CD14-positive monocyte (primary cell): ENCODE measurements around the gene HTR1A. TPM values are rescaled to one million over a fixed set of nuclear protein-coding genes. Genes with fewer than 3 reads are reported as not detected.

Experiments
- DNase-seq, 3 donors: peaks; one replicate each; pipeline ENCODE4 v3.0.0-alpha.2; 2011 to 2022
- H2AFZ ChIP-seq: 2 replicates; pipeline ENCODE4 v1.6.0; 2012; ENCODE audit warnings: mild to moderate bottlenecking, low read depth, low read length, inconsistent platforms; ENCODE audit not compliant: insufficient read depth, poor library complexity, severe bottlenecking
- H3K27ac ChIP-seq, 2 donors: 1 replicate in 1 of 2; 2 replicates in 1 of 2; pipeline ENCODE4 v1.5.1; 2012 to 2013; ENCODE audit warnings: low read length in 2 of 2, control low read depth in 1 of 2, inconsistent platforms in 1 of 2, low read depth in 1 of 2, mild to moderate bottlenecking in 1 of 2
- H3K27me3 ChIP-seq, 2 donors: one replicate each; pipeline versions ENCODE4 v1.6.0 to v1.6.1; 2011 to 2013; ENCODE audit warnings: low read length in 2 of 2; ENCODE audit not compliant: control insufficient read depth in 2 of 2, insufficient read depth in 2 of 2
- H3K36me3 ChIP-seq, 2 donors: replicated peaks in 1 of 2; 1 replicate in 1 of 2; 2 replicates in 1 of 2; pipeline versions ENCODE4 v1.5.1 to v1.6.1; 2012 to 2013; ENCODE audit warnings: low read length in 2 of 2, control low read depth in 1 of 2, inconsistent platforms in 1 of 2, mild to moderate bottlenecking in 1 of 2; ENCODE audit not compliant: insufficient read depth in 2 of 2, control insufficient read depth in 1 of 2
- H3K4me1 ChIP-seq, 2 donors: 1 replicate in 1 of 2; 2 replicates in 1 of 2; pipeline versions ENCODE4 v1.5.1 to v1.6.1; 2012 to 2013; ENCODE audit warnings: low read length in 2 of 2, control low read depth in 1 of 2, inconsistent platforms in 1 of 2, mild to moderate bottlenecking in 1 of 2, moderate library complexity in 1 of 2; ENCODE audit not compliant: insufficient read depth in 2 of 2, control insufficient read depth in 1 of 2
- H3K4me2 ChIP-seq: replicated peaks from 2 replicates; pipeline ENCODE3; 2012; ENCODE audit warnings: low read length, moderate library complexity, mild to moderate bottlenecking; ENCODE audit not compliant: poor library complexity, severe bottlenecking; ENCODE audit errors: extremely low read depth
- H3K4me3 ChIP-seq, 3 experiments: fragments of 200-600 bp in 1 of 3; sonication (generic) in 1 of 3; replicated peaks in 1 of 3; 1 replicate in 2 of 3; 2 replicates in 1 of 3; pipeline ENCODE4 v1.5.1; 2011 to 2013; ENCODE audit warnings: low read length in 3 of 3, mild to moderate bottlenecking in 3 of 3, control low read depth in 2 of 3, low read depth in 2 of 3, inconsistent platforms in 1 of 3, moderate library complexity in 1 of 3
- H3K79me2 ChIP-seq: 2 replicates; pipeline ENCODE4 v1.6.0; 2012; ENCODE audit warnings: mild to moderate bottlenecking, control low read depth, inconsistent platforms, low read length, moderate library complexity; ENCODE audit not compliant: insufficient read depth
- H3K9ac ChIP-seq: 2 replicates; pipeline ENCODE4 v1.6.0; 2017; ENCODE audit warnings: low read length, mild to moderate bottlenecking; ENCODE audit not compliant: insufficient read depth, poor library complexity, severe bottlenecking
- H3K9me3 ChIP-seq, 2 donors: replicated peaks in 1 of 2; 1 replicate in 1 of 2; 2 replicates in 1 of 2; pipeline versions ENCODE4 v1.5.1 to v1.6.1; 2012 to 2013; ENCODE audit warnings: low read length in 2 of 2, control low read depth in 1 of 2; ENCODE audit not compliant: control insufficient read depth in 1 of 2, insufficient read depth in 1 of 2
- H4K20me1 ChIP-seq: 2 replicates; pipeline ENCODE4 v1.6.0; 2012; ENCODE audit warnings: mild to moderate bottlenecking, low read length, control low read depth, moderate library complexity; ENCODE audit not compliant: insufficient read depth
- H3K27ac Mint-ChIP-seq, 7 donors: one replicate each; pipeline ENCODE4 v1.8.0; 2020; ENCODE audit warnings: mild to moderate bottlenecking in 7 of 7, mixed read lengths in 7 of 7, moderate library complexity in 6 of 7, inconsistent platforms in 2 of 7
- H3K27me3 Mint-ChIP-seq, 3 donors: one replicate each; pipeline ENCODE4 v1.8.0; 2021 to 2022; ENCODE audit warnings: low read depth in 3 of 3, mild to moderate bottlenecking in 3 of 3, mixed read lengths in 3 of 3, moderate library complexity in 3 of 3, inconsistent platforms in 1 of 3
- H3K36me3 Mint-ChIP-seq, 2 donors: one replicate each; pipeline ENCODE4 v1.8.0; 2020; ENCODE audit warnings: mixed read lengths in 2 of 2, inconsistent platforms in 1 of 2, mild to moderate bottlenecking in 1 of 2
- H3K4me1 Mint-ChIP-seq: one replicate; pipeline ENCODE4 v1.8.0; 2020; ENCODE audit warnings: mild to moderate bottlenecking, mixed read lengths
- H3K4me3 Mint-ChIP-seq, 2 donors: one replicate each; pipeline ENCODE4 v1.8.0; 2020; ENCODE audit warnings: mild to moderate bottlenecking in 2 of 2, mixed read lengths in 2 of 2, moderate library complexity in 1 of 2
- H3K9me3 Mint-ChIP-seq, 7 donors: one replicate each; pipeline ENCODE4 v1.8.0; 2020 to 2022; ENCODE audit warnings: mixed read lengths in 7 of 7, mild to moderate bottlenecking in 6 of 7, moderate library complexity in 6 of 7, inconsistent platforms in 2 of 7
- CTCF ChIP-seq: fragments of 200-600 bp; IDR thresholded peaks from one replicate; pipeline ENCODE4 v1.8.0; 2022; ENCODE audit warnings: antibody characterized with exemption, mild to moderate bottlenecking
- intact Hi-C, 2 donors: fragments of 100-400 bp; cut with micrococcal nuclease; formaldehyde crosslinking; loops; one replicate each; pipeline versions ENCODE4 v1.15.0 to v1.15.1; 2023
- polyA plus RNA-seq, 3 donors: library from polyadenylated mRNA; depleted of rRNA in 1 of 3; unstranded in 2 of 3; stranded (reverse) in 1 of 3; fragments of 300-500 nt in 2 of 3; fragments of >200 nt in 1 of 3; fragmentation: Illumina TruSeq in 2 of 3; gene quantifications; 1 replicate in 2 of 3; 2 replicates in 1 of 3; pipeline ENCODE4 v1.2.3, GENCODE V29; 2012 to 2021

The HTR1A gene
- polyA plus RNA-seq, 3 donors, result not detected

- no peak overlapping the region for H3K4me3 ChIP-seq
- intact Hi-C loops, result no loop called here
- no peak for DNase-seq
- no peak overlapping the region for H3K4me2 ChIP-seq
- no peak overlapping the region for H3K27ac Mint-ChIP-seq
- TF ChIP-seq CTCF, result no peak
- H3K4me1 ChIP-seq, result no peaks in the 10 kb centered on the region
- H3K36me3 Mint-ChIP-seq, result no peaks in the 10 kb centered on the region
- H3K9me3 ChIP-seq, result no peaks in the 10 kb centered on the region
- H3K79me2 ChIP-seq, result no peaks in the 10 kb centered on the region
- no peaks in the 10 kb centered on the region for H3K27me3 ChIP-seq
- no peak overlapping the region for H3K9ac ChIP-seq
- no peak overlapping the region for H2AFZ ChIP-seq
- no peaks in the 10 kb centered on the region for H3K36me3 ChIP-seq
- peaks cover 0 to 2% (median 0%) of the 10 kb centered on the region in 3 donors for H3K27me3 Mint-ChIP-seq
- H4K20me1 ChIP-seq, result no peaks in the 10 kb centered on the region
- H3K4me1 Mint-ChIP-seq, result no peaks in the 10 kb centered on the region
- H3K27ac ChIP-seq, result no peak overlapping the region
- no peak overlapping the region for H3K4me3 Mint-ChIP-seq
- peaks cover 0 to 4% (median 2%) of the 10 kb centered on the region in 7 donors for H3K9me3 Mint-ChIP-seq
Measured at GRCh38 chr5:64000096-64000495, 37.9 kb upstream of the HTR1A start.

GRCh38 chr5:63987053-63987452 is 24.8 kb upstream of the HTR1A start:
- intact Hi-C loops, result no loop called here
- Mint-ChIP-seq H3K4me1 (no peaks in the 10 kb centered on the region), H3K27me3 (no peaks in the 10 kb centered on the region), H3K36me3 (no peaks in the 10 kb centered on the region), H3K9me3 (peaks cover 0 to 5% (median 3%) of the 10 kb centered on the region in 7 donors), H3K4me3 (no peak overlapping the region), H3K27ac (no peak overlapping the region)
- Histone ChIP-seq H3K79me2 (no peaks in the 10 kb centered on the region), H3K4me3 (no peak overlapping the region), H3K4me1 (no peaks in the 10 kb centered on the region), H3K27me3 (no peaks in the 10 kb centered on the region), H4K20me1 (no peaks in the 10 kb centered on the region), H2AFZ (no peak overlapping the region), H3K9me3 (no peaks in the 10 kb centered on the region), H3K4me2 (no peak overlapping the region), H3K9ac (no peak overlapping the region), H3K36me3 (no peaks in the 10 kb centered on the region), H3K27ac (no peak overlapping the region)
- TF ChIP-seq CTCF, result no peak
- DNase-seq, result no peak
